Transverse colon (tissue), 3 donors: ENCODE results near the gene CLDN5.

Source experiments
- POLR2A ChIP-seq: fragments of 450-650 bp; IDR thresholded peaks from one replicate; pipeline ENCODE4 v1.6.1; 2016; ENCODE audit warnings: antibody characterized with exemption, mild to moderate bottlenecking, moderate library complexity
- TF ChIP-seq, protein P1 (sequence below), 5 experiments: fragments of 200-600 bp in 3 of 5; fragments of 450-650 bp in 2 of 5; sonication (generic) in 3 of 5; IDR thresholded peaks; 1 replicate in 2 of 5; 2 replicates in 3 of 5; pipeline ENCODE4 v1.5.1; 2016 to 2017; ENCODE audit warnings: antibody characterized with exemption in 5 of 5, inconsistent platforms in 3 of 5, mild to moderate bottlenecking in 2 of 5, moderate library complexity in 1 of 5

DNA sequence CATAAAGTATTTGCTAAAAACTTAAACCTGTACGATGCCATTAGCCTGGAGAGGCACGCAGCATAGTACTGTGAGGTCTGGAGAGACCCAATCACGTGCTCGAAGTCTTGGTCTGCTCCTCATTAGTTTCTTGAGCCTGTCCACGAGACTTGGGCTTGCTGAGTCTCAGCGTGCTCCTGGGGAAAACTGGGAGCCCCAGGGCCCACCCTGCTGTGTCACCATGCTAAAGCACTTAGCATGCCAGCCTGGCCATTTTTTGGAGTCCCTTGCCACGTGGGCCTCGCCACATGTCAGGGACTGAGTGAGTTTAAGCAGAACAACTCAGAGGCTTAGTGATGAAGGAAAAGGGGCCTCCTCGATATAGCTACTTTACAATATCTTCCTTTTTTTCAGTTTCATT lies 41.9 kb downstream of the CLDN5 start:
- no peak for TF ChIP-seq POLR2A
- TF ChIP-seq, protein P1, sequence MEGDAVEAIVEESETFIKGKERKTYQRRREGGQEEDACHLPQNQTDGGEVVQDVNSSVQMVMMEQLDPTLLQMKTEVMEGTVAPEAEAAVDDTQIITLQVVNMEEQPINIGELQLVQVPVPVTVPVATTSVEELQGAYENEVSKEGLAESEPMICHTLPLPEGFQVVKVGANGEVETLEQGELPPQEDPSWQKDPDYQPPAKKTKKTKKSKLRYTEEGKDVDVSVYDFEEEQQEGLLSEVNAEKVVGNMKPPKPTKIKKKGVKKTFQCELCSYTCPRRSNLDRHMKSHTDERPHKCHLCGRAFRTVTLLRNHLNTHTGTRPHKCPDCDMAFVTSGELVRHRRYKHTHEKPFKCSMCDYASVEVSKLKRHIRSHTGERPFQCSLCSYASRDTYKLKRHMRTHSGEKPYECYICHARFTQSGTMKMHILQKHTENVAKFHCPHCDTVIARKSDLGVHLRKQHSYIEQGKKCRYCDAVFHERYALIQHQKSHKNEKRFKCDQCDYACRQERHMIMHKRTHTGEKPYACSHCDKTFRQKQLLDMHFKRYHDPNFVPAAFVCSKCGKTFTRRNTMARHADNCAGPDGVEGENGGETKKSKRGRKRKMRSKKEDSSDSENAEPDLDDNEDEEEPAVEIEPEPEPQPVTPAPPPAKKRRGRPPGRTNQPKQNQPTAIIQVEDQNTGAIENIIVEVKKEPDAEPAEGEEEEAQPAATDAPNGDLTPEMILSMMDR (IDR thresholded peaks at IDR 0.05) = no peak
